Measurements from ENCODE around the gene SH3PXD2A. TPM values are rescaled to one million over a fixed set of nuclear protein-coding genes. Genes with fewer than 3 reads are reported as not detected.

The SH3PXD2A gene
- total and polyA plus RNA-seq, 12 donors, result 5.7 to 34.5 (median 19.2) TPM

- no peaks in the 10 kb centered on the region for H3K36me3 ChIP-seq (replicated peaks in 1 of 2)
- TF ChIP-seq POLR2A (IDR thresholded peaks at IDR 0.05) (no peak), CTCF (IDR thresholded peaks at IDR 0.05) (no peak)
- peak; percentile 87 to 97 (median 93) for DNase-seq
- peaks cover 44 to 78% of the 10 kb centered on the region in 2 donors for H3K4me1 ChIP-seq (replicated peaks in 1 of 2)
- H3K4me3 ChIP-seq, result no peak overlapping the region
- no peaks in the 10 kb centered on the region for H3K27me3 ChIP-seq
- no peaks in the 10 kb centered on the region for H3K9me3 ChIP-seq (replicated peaks in 1 of 3)
- intact Hi-C loops (cut with DNase I), result loop anchor here in 1 of 2 donors (5.0 kb wide), 1 partner anchor 37 kb away; no protein-coding TSS in a partner anchor
- WGBS, 4 donors, result 44 to 57% (median 51%) methylated on average over 16 to 18 of the region's 18 CpGs
- H3K27ac ChIP-seq, result peak overlapping the region in 4 of 5 donors; percentile 25 to 82 (median 70)
Measured at GRCh38 chr10:103648636-103649532, 206.5 kb downstream of the SH3PXD2A start.

GRCh38 chr10:103648251-103648635, 207.1 kb downstream of the SH3PXD2A start:
- WGBS, 4 donors, result 74 to 80% (median 78%) methylated on average over 8 of the region's 8 CpGs
- no peaks in the 10 kb centered on the region for H3K27me3 ChIP-seq
- no peak for DNase-seq
- H3K9me3 ChIP-seq (replicated peaks in 1 of 3), result no peaks in the 10 kb centered on the region
- no peaks in the 10 kb centered on the region for H3K36me3 ChIP-seq (replicated peaks in 1 of 2)
- no peak overlapping the region for H3K4me3 ChIP-seq
- TF ChIP-seq POLR2A (IDR thresholded peaks at IDR 0.05), result no peak
- no peak for TF ChIP-seq CTCF (IDR thresholded peaks at IDR 0.05)
- intact Hi-C loops (cut with DNase I), result loop anchor here in 1 of 2 donors (5.0 kb wide), 1 partner anchor 36 kb away; no protein-coding TSS in a partner anchor
- peaks cover 44 to 72% of the 10 kb centered on the region in 2 donors for H3K4me1 ChIP-seq (replicated peaks in 1 of 2)
- peak overlapping the region in 4 of 5 donors; percentile 25 to 82 (median 70) for H3K27ac ChIP-seq

GRCh38 chr10:103646304-103646703, 209.1 kb downstream of the SH3PXD2A start:
- intact Hi-C loops (cut with DNase I), result loop anchor here in 1 of 2 donors (5.0 kb wide), 1 partner anchor 34 kb away; no protein-coding TSS in a partner anchor
- H3K4me1 ChIP-seq (replicated peaks in 1 of 2), result peaks cover 27 to 57% of the 10 kb centered on the region in 2 donors
- no peak for DNase-seq

More at GRCh38 chr10:103646304-103646703, 209.1 kb downstream of the SH3PXD2A start:
- H3K36me3 ChIP-seq (replicated peaks in 1 of 2), result no peaks in the 10 kb centered on the region
- no peaks in the 10 kb centered on the region for H3K9me3 ChIP-seq (replicated peaks in 1 of 3)
- peak overlapping the region in 3 of 5 donors; percentile 51 to 87 (median 82) for H3K27ac ChIP-seq
- 93 to 100% (median 97%) methylated on average over 3 of the region's 3 CpGs for WGBS, 4 donors
- TF ChIP-seq POLR2A (IDR thresholded peaks at IDR 0.05) (no peak), CTCF (IDR thresholded peaks at IDR 0.05) (no peak)
- H3K4me3 ChIP-seq, result no peak overlapping the region
- H3K27me3 ChIP-seq, result no peaks in the 10 kb centered on the region

Measured in adrenal gland (tissue), 12 donors.